ENCODE measurements around the gene MEOX1. TPM values are rescaled to one million over a fixed set of nuclear protein-coding genes. Genes with fewer than 3 reads are reported as not detected.

MEOX1 gene
- total and polyA plus RNA-seq, 2 of the 4 experiments (the other 2 are of a cell fraction) = 0.48 to 0.72 TPM

DNA sequence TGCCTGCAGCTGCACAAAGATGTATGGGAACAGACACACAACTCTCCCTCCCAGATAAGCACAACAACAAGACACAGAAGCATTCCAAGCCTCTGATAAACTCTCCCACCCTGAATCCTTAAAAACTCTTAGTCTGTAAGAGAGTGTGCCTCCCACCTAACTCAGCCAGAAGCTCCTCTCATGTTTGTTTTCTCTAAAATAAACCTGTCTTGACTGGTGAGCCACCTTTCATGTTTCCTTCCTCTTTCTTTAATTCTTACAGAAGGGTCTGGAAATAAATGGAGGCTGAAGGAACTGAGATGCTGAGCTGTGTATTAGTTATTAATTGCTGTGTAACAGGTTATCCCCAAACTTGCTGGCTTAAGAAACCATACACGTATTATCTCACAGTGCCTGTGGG is 57.2 kb downstream of the MEOX1 start:
- WGBS, 2 experiments (ENCODE audit: extremely low coverage in 2 of 2, insufficient read length in 1 of 2) = no CpG with 5 or more reads among the region's 1 CpG
- Histone ChIP-seq H3K9me3 (ENCODE audit: control insufficient read depth, insufficient read depth, low read length) (peaks cover 4% of the 10 kb centered on the region), H2BK15ac (ENCODE audit: low read depth, low read length) (no peak overlapping the region), H4K5ac (ENCODE audit: low read depth, low read length) (no peak overlapping the region), H3K4me2 (ENCODE audit: low read depth, low read length) (no peak overlapping the region), H4K8ac (ENCODE audit: low read depth in 2 of 2, low read length in 2 of 2) (no peak overlapping the region), H3K79me1 (ENCODE audit: low read depth in 1 of 2, low read length in 2 of 2) (no peaks in the 10 kb centered on the region), H2AK9ac (replicated peaks; ENCODE audit: low read depth, low read length, poor library complexity) (no peak overlapping the region), H3K9ac (ENCODE audit: low read depth, low read length) (no peak overlapping the region), H3K27me3 (ENCODE audit: control insufficient read depth, insufficient read depth, low read length) (peaks cover 5% of the 10 kb centered on the region; the same call in 1 of the 2 replicates), H3K4ac (ENCODE audit: low read depth, low read length) (no peak overlapping the region), H3K36me3 (ENCODE audit: control insufficient read depth, insufficient read depth, low read length) (no peaks in the 10 kb centered on the region), H3K9me1 (ENCODE audit: insufficient read depth, low read length) (no peaks in the 10 kb centered on the region), H2AFZ (replicated peaks; ENCODE audit: low read length, poor library complexity) (no peak overlapping the region), H3K23ac (ENCODE audit: low read depth, low read length) (no peak overlapping the region), H4K20me1 (ENCODE audit: insufficient read depth, low read length) (no peaks in the 10 kb centered on the region), H4K91ac (ENCODE audit: insufficient read depth, low read depth, low read length) (no peak overlapping the region), H3K27ac (ENCODE audit: insufficient read depth, low read length) (no peak overlapping the region), H2BK5ac (ENCODE audit: low read depth, low read length, poor library complexity, severe bottlenecking) (no peak overlapping the region), H3K4me1 (ENCODE audit: control insufficient read depth, insufficient read depth, low read length) (peaks cover 3% of the 10 kb centered on the region), H2AK5ac (ENCODE audit: low read depth, low read length) (no peak overlapping the region), H2BK20ac (ENCODE audit: low read depth, low read length) (no peak overlapping the region), H3K4me3 (ENCODE audit: insufficient read depth, low read depth, low read length) (no peak overlapping the region), H2BK120ac (ENCODE audit: low read depth, low read length) (no peak overlapping the region), H3K18ac (ENCODE audit: low read depth, low read length) (no peak overlapping the region), H3K14ac (replicated peaks; ENCODE audit: low read depth, low read length) (no peak overlapping the region), H3K56ac (ENCODE audit: extremely low read depth, insufficient read depth, low read length) (no peak overlapping the region)
- ChIA-PET POLR2A (ENCODE audit: unreplicated experiment) (no interaction called here), CTCF (no interaction called here)
- intact Hi-C loops (cut with micrococcal nuclease) = no loop called here
- DNase-seq = no peak
- dilution Hi-C loops (cut with HindIII; ENCODE audit: low sequenced_read_pairs, unreplicated experiment) = no loop called here
- no TSS peak for BruUV-seq (replicated peaks)
- ATAC-seq (ENCODE audit: low read depth) = no peak
- in situ Hi-C loops (cut with MboI; ENCODE audit: low sequenced_read_pairs) = no loop called here
- no peak for TF ChIP-seq RCOR1 (IDR thresholded peaks at IDR 0.05; ENCODE audit: insufficient replicate concordance, low read length)
- no peak for TF ChIP-seq CEBPB (IDR thresholded peaks at IDR 0.05; ENCODE audit: low read depth, low read length)
- TF ChIP-seq NFE2L2 (IDR thresholded peaks at IDR 0.05; ENCODE audit: low read depth, low read length) = no peak
- TF ChIP-seq, protein P1, sequence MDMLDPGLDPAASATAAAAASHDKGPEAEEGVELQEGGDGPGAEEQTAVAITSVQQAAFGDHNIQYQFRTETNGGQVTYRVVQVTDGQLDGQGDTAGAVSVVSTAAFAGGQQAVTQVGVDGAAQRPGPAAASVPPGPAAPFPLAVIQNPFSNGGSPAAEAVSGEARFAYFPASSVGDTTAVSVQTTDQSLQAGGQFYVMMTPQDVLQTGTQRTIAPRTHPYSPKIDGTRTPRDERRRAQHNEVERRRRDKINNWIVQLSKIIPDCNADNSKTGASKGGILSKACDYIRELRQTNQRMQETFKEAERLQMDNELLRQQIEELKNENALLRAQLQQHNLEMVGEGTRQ (IDR thresholded peaks at IDR 0.05; ENCODE audit: low read depth, low read length) = no peak
- no peak for TF ChIP-seq MAZ (IDR thresholded peaks at IDR 0.05; ENCODE audit: borderline replicate concordance, low read depth, low read length)
- TF ChIP-seq SMC3 (IDR thresholded peaks at IDR 0.05; ENCODE audit: low read depth, low read length) = no peak
- TF ChIP-seq BHLHE40 (IDR thresholded peaks at IDR 0.05; ENCODE audit: low read depth, low read length) = no peak
- TF ChIP-seq, protein P2, sequence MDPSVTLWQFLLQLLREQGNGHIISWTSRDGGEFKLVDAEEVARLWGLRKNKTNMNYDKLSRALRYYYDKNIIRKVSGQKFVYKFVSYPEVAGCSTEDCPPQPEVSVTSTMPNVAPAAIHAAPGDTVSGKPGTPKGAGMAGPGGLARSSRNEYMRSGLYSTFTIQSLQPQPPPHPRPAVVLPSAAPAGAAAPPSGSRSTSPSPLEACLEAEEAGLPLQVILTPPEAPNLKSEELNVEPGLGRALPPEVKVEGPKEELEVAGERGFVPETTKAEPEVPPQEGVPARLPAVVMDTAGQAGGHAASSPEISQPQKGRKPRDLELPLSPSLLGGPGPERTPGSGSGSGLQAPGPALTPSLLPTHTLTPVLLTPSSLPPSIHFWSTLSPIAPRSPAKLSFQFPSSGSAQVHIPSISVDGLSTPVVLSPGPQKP (IDR thresholded peaks at IDR 0.05; ENCODE audit: borderline replicate concordance, low read depth, low read length) = no peak
- TF ChIP-seq MAFK (IDR thresholded peaks at IDR 0.05; ENCODE audit: low read depth, low read length) = no peak
- no peak for TF ChIP-seq FOS (IDR thresholded peaks at IDR 0.05; ENCODE audit: low read depth, low read length)
- no peak for TF ChIP-seq RAD21 (IDR thresholded peaks at IDR 0.05; ENCODE audit: low read length)
- TF ChIP-seq POLR2A (IDR thresholded peaks at IDR 0.05; ENCODE audit: low read depth, low read length) = no peak
- TF ChIP-seq RFX5 (IDR thresholded peaks at IDR 0.05; ENCODE audit: low read depth, low read length) = no peak
- no peak for TF ChIP-seq MXI1 (IDR thresholded peaks at IDR 0.05; ENCODE audit: borderline replicate concordance, low read depth, low read length)
- no peak for TF ChIP-seq CHD1 (IDR thresholded peaks at IDR 0.05; ENCODE audit: low read depth, low read length)
- TF ChIP-seq, protein P3, sequence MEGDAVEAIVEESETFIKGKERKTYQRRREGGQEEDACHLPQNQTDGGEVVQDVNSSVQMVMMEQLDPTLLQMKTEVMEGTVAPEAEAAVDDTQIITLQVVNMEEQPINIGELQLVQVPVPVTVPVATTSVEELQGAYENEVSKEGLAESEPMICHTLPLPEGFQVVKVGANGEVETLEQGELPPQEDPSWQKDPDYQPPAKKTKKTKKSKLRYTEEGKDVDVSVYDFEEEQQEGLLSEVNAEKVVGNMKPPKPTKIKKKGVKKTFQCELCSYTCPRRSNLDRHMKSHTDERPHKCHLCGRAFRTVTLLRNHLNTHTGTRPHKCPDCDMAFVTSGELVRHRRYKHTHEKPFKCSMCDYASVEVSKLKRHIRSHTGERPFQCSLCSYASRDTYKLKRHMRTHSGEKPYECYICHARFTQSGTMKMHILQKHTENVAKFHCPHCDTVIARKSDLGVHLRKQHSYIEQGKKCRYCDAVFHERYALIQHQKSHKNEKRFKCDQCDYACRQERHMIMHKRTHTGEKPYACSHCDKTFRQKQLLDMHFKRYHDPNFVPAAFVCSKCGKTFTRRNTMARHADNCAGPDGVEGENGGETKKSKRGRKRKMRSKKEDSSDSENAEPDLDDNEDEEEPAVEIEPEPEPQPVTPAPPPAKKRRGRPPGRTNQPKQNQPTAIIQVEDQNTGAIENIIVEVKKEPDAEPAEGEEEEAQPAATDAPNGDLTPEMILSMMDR (conservative IDR thresholded peaks at IDR 0.05; ENCODE audit: low read depth, low read length) = no peak

Measured in IMR-90 (cell line).